GM19463 (cell line): ENCODE measurements around the gene RAB31.

Experiments used
- ATAC-seq: cut with Tn5 transposase; IDR thresholded peaks from one replicate; pipeline ENCODE4 v1.9.1; 2021; ENCODE audit warnings: mild to moderate bottlenecking, moderate library complexity; ENCODE audit not compliant: unreplicated experiment

Gene RAB31

GRCh38 chr18:9690418-9691188 is 17.5 kb upstream of the RAB31 start:
- peak; percentile 38 for ATAC-seq

- ATAC-seq = peak; percentile 74
Observed at GRCh38 chr18:9691235-9691634, 16.9 kb upstream of the RAB31 start.

GRCh38 chr18:9694174-9694573 is 13.9 kb upstream of the RAB31 start:
- no peak for ATAC-seq

GRCh38 chr18:9694952-9695495 is 13.1 kb upstream of the RAB31 start:
- no peak for ATAC-seq

GRCh38 chr18:9695605-9696004 is 12.5 kb upstream of the RAB31 start:
- ATAC-seq = no peak

GRCh38 chr18:9696112-9696511 is 12.0 kb upstream of the RAB31 start:
- ATAC-seq = no peak

GRCh38 chr18:9696701-9697100 is 11.4 kb upstream of the RAB31 start:
- no peak for ATAC-seq

GRCh38 chr18:9697121-9697520 is 11.0 kb upstream of the RAB31 start:
- ATAC-seq = no peak

- ATAC-seq = no peak
Observed at GRCh38 chr18:9698497-9698896, 9.6 kb upstream of the RAB31 start.

GRCh38 chr18:9700261-9700796 is 7.8 kb upstream of the RAB31 start:
- no peak for ATAC-seq

GRCh38 chr18:9701609-9702349 is 6.3 kb upstream of the RAB31 start:
- no peak for ATAC-seq

- ATAC-seq = no peak
Observed at GRCh38 chr18:9704233-9705118, 3.6 kb upstream of the RAB31 start.

- ATAC-seq = no peak
Observed at GRCh38 chr18:9705183-9705829, 2.8 kb upstream of the RAB31 start.

- no peak for ATAC-seq
Observed at GRCh38 chr18:9706081-9706935, 1.8 kb upstream of the RAB31 start.

- ATAC-seq = peak; percentile 3
Observed at GRCh38 chr18:9707381-9708056, 582 bp upstream of the RAB31 start.

- ATAC-seq = no peak
Observed at GRCh38 chr18:9708434-9709303, 568 bp downstream of the RAB31 start.

- no peak for ATAC-seq
Observed at GRCh38 chr18:9709304-9709877, 1.3 kb downstream of the RAB31 start.

- no peak for ATAC-seq
Observed at GRCh38 chr18:9710037-9710436, 1.9 kb downstream of the RAB31 start.
